Measurements from ENCODE around the gene KREMEN2.

DNA sequence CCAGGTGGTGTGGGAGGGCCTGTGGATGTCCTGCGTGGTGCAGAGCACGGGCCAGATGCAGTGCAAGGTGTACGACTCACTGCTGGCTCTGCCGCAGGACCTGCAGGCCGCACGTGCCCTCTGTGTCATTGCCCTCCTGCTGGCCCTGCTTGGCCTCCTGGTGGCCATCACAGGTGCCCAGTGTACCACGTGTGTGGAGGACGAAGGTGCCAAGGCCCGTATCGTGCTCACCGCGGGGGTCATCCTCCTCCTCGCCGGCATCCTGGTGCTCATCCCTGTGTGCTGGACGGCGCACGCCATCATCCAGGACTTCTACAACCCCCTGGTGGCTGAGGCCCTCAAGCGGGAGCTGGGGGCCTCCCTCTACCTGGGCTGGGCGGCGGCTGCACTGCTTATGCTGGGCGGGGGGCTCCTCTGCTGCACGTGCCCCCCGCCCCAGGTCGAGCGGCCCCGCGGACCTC is 49.4 kb downstream of the KREMEN2 start:
- TF ChIP-seq POLR2A (IDR thresholded peaks at IDR 0.05) = no peak
- TF ChIP-seq, protein P1, sequence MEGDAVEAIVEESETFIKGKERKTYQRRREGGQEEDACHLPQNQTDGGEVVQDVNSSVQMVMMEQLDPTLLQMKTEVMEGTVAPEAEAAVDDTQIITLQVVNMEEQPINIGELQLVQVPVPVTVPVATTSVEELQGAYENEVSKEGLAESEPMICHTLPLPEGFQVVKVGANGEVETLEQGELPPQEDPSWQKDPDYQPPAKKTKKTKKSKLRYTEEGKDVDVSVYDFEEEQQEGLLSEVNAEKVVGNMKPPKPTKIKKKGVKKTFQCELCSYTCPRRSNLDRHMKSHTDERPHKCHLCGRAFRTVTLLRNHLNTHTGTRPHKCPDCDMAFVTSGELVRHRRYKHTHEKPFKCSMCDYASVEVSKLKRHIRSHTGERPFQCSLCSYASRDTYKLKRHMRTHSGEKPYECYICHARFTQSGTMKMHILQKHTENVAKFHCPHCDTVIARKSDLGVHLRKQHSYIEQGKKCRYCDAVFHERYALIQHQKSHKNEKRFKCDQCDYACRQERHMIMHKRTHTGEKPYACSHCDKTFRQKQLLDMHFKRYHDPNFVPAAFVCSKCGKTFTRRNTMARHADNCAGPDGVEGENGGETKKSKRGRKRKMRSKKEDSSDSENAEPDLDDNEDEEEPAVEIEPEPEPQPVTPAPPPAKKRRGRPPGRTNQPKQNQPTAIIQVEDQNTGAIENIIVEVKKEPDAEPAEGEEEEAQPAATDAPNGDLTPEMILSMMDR (IDR thresholded peaks at IDR 0.05) = no peak
- TF ChIP-seq EP300 (IDR thresholded peaks at IDR 0.05) = no peak

All from ovary (tissue), 3 donors.